CD4-positive, alpha-beta T cell treated with Interleukin-4 for 4 hours (primary cell): ENCODE data around the gene ALPP.
"Not testable (repeated sequence)": the region's sequence is repeated elsewhere in the genome, so short reads cannot be mapped to it uniquely, and the experiment has no call there.

ENCODE experiments used
- DNase-seq: peaks from one replicate; pipeline ENCODE4 v3.0.0-alpha.2; 2020

Gene ALPP

GRCh38 chr2:232364806-232365594, 13.6 kb upstream of the ALPP start:
- DNase-seq, result not testable (repeated sequence)

DNA sequence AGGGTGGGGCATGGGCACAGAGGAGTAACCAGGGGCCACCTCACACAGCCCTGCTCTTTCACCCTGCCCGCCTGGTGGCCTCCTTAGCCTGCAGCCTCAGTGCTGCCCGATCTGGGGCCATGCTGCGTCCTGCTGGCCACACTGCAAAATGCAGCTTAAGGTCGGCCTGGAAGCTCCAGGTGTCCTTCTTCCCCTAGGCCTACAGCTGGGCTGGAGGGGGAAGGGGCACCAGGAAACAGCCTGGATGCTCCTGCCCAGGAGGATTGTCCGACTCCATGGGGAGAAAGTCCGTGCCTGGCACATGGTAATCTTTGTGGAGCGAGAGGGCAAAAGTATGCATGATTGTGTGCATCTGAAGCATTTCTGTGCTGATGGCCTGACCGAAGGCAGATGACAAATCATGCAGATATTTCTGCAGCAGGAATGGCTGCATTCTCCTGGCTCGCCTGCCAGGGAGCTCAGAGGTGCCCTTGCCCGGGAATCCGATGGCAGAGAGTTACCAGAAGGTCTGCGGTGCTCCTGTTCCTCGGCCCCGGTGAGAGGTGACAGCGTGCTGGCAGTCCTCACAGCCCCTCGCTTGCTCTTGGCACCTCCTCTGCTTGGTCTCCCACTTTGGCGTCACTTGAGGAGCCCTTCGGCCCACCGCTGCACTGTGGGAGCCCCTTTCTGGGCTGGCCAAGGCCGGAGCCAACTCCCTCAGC, 12.8 kb upstream of the ALPP start:
- no peak for DNase-seq

- DNase-seq, result not testable (repeated sequence)
Measured at GRCh38 chr2:232366461-232366860, 12.1 kb upstream of the ALPP start.

DNA sequence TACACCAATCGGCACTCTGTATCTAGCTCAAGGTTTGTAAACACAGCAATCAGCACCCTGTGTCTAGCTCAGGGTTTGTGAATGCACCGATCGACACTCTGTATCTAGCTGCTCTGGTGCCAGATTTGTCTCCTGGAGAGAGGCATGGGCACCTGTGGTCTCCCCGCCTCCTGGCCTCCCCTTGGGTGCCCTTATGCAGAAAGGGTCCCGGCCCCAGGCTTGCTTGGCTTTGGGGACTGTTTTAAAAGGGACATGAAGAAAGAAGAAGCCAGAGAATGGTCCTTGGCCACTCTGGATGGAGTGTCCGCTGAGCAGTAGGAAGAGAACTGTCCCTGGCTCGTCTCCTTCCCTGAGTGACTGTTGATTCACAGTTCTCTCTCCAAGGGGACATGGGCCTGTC, 11.5 kb upstream of the ALPP start:
- no peak for DNase-seq

- DNase-seq, result no peak
Measured at GRCh38 chr2:232367591-232368233, 10.8 kb upstream of the ALPP start.

GRCh38 chr2:232368311-232368731, 10.2 kb upstream of the ALPP start:
- DNase-seq, result no peak

- no peak for DNase-seq
Measured at GRCh38 chr2:232369126-232369951, 9.2 kb upstream of the ALPP start.

GRCh38 chr2:232370007-232370406, 8.5 kb upstream of the ALPP start:
- DNase-seq, result not testable (repeated sequence)

DNA sequence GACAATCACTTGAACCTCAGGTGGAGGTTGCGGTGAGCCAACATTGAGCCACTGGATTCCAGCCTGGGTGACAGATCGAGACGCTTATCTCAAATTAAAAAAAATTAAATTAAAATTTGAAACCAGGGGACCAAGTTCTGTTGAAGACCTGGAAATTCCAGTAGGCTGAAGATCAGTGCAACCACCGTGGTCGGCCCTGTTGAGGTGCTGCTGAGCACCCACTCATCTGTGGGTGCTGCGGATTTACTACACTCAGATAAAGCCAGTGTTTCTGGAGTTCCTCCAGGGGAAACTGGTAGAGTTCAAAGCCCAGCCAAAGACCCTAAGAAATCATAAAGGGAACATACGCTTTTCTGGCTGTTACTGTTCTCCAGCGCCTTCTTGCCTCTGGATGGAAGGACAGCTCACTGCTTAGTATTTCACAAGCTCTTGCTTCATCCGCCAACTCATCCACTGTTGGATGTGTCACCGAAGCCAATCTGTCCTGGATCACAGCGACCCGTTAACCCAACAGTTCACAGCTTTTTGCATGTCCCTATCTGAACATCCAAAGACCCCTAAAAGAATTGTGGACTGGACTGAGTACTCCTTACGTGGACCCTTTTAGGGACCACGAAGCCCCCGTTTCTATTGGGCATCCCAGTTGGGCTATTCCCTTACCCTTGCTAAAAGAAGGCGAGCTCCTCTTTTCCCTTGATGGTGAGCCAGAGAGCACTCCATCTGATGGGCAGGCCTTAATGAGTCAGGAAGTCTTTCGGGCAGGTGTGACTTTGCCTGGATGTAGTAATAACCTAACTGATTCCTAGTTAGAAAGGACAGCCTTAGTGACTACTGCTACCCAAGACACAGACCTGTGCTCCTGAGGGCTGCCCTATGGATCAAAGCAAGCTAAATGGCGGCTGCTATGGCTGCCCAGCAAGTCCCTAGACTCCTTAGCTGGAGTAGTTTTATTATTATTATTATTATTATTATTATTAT, 6.0 kb upstream of the ALPP start:
- DNase-seq, result no peak

- no peak for DNase-seq
Measured at GRCh38 chr2:232374356-232374755, 4.2 kb upstream of the ALPP start.

DNA sequence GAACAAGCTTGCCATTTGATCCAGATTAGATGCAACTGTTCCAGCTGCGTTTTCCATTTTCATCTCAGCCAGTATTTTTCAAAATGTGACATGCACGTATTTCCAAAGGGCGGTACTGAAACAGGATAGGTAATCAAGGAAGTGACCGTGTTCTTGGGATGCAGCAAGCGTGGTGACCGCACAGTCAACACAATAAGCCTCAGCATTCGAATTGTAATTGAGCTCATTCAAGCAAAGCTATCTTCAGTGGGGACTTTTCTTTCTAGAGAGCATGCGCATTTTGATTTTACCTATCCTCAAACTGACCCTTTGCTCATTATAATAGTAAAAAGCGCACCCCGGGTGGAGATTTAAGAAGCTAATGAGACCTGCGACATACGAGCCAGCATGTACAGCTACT, 3.4 kb upstream of the ALPP start:
- no peak for DNase-seq

DNA sequence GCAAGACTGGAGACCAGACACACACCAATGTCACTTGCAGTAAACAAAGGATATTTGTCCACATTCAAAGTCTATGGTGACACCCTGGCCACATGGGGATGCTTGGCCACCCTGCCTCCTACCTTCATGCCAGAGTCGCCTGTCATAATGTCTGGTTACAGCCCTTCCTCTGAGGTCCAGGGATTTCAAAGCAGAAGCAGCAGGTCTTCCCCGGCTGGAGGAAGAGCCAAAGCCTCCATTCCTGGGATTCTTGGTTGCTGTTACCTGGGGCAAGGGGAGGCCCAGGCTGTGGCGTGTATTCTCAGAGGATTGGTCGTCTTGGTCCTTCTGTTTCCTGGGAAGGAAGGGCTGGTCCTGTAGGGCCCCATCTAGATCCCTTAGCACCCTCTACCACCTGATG, 2.3 kb upstream of the ALPP start:
- DNase-seq, result no peak

DNA sequence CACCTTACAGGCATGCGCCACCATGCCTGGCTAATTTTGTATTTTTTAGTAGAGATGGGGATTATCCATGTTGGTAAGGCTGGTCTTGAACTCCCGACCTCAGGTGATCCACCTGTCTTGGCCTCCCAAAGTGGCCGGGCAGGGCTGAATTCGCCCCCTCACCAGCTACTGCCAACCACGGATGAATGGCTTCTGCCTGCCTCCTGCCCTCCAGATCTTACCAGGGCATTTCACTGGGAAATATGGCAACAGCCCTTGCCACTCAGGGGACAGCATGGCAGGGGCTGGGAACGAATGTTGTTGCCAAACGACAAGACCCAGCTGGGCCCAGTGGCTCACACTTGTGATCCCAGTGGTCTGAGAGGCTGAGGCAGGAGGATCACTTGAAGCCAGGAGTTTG, 1.8 kb upstream of the ALPP start:
- DNase-seq, result no peak

DNA sequence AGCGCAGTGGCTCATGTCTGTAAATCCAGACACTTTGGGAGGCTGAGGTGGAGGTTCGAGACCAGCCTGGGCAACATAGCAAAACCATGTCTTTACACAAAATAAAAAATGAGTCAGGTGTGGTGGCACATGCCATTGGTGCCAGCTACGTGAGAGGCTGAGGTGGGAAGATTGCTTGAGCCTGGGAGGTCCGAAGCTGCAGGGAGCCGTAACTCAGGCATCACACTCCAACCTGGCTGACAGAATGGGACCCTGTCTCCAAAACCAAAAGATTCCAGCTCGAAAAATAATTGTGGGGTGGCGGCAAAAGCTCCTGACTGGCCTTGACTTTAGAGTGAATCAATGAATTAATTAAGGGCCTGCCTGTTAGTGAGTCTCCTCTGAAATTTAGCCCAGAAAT, 1.2 kb upstream of the ALPP start:
- no peak for DNase-seq

DNA sequence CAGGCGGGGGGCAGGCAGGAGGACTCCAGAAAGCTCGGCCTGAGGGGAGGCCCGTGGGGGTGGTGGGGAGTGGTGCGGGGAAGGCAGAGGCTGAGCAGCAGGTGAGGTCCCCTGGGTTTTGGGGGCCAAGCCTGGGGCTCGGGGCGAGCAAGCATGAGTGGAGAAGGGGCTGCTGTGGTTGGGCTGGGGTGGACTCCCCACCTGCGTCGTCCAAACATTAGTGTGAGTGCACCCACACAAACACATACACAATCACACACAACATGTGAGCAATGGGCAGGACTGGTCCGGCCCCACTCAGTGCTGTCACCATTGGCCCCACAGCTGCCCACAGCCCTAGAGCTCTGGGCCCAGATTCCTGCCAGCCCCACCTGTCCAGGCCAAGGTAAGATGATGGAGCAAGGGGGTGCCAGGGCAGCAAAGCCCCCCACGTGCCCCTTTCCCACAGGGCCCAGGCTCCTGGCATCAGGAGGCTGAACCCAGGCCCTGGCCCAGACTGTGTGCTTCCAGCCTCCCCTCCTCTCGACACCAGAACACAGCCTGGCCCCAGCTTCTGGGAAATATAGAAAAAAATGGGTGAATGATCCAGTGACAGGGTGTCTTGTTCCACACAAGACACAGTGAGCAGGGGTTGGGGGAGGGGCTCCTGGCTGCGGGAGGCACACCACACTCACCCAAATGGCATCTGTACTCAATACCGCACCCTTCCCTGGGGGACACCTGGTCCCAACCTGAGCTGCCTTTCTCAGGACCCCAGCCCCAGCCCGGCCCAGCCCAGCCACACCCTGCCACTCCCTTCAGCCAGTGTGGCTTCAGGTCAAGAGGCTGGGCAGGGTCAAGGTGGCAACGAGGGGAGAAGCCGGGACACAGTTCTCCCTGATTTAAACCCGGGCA, 463 bp upstream of the ALPP start:
- DNase-seq, result no peak

GRCh38 chr2:232379610-232380590, 1.3 kb downstream of the ALPP start:
- not testable (repeated sequence) for DNase-seq

DNA sequence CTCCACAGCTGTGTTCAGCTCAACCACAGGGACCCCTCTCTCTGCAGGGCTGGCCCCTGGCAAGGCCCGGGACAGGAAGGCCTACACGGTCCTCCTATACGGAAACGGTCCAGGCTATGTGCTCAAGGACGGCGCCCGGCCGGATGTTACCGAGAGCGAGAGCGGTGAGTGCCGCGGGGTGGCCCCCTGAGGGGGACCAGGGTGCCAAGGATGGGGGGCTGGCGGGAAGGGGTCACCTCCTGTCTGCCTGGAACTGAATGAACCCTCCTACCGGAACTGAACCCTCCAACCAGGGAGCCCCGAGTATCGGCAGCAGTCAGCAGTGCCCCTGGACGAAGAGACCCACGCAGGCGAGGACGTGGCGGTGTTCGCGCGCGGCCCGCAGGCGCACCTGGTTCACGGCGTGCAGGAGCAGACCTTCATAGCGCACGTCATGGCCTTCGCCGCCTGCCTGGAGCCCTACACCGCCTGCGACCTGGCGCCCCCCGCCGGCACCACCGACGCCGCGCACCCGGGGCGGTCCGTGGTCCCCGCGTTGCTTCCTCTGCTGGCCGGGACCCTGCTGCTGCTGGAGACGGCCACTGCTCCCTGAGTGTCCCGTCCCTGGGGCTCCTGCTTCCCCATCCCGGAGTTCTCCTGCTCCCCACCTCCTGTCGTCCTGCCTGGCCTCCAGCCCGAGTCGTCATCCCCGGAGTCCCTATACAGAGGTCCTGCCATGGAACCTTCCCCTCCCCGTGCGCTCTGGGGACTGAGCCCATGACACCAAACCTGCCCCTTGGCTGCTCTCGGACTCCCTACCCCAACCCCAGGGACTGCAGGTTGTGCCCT, 2.9 kb downstream of the ALPP start:
- not testable (repeated sequence) for DNase-seq
